IMR-90 (cell line): ENCODE data around the gene ZFAND2A. TPM values are rescaled to one million over a fixed set of nuclear protein-coding genes. Genes with fewer than 3 reads are reported as not detected.

Experiments
- ATAC-seq: fragments of 200-7000 bp; cut with Tn5 transposase; 2 replicates; pipeline ENCODE4 v1.9.1; 2020; ENCODE audit warnings: low read depth, mild to moderate bottlenecking, moderate library complexity
- BruUV-seq: library from RNA; stranded (reverse); fragments of 400-500 nt; replicated peaks from 2 replicates; lab custom pipeline; 2021; lab: Mats Ljungman, UMichigan
- CTCF ChIA-PET: fragments of 300-600 bp; formaldehyde crosslinking; extraction: SDS; loops from one replicate; lab custom pipeline; 2021; ENCODE audit warnings: antibody characterized with exemption; lab: Yijun Ruan, JAX
- POLR2A ChIA-PET: fragments of 300-600 bp; sonication (Branson Sonifier 250); formaldehyde crosslinking; loops from one replicate; lab custom pipeline; 2022; ENCODE audit warnings: antibody characterized with exemption; ENCODE audit not compliant: unreplicated experiment; lab: Charles Lee
- DNase-seq: peaks from one replicate; pipeline ENCODE4 v3.0.0; 2013
- H2AFZ ChIP-seq: replicated peaks from 2 replicates; pipeline ENCODE3; 2013; ENCODE audit warnings: low read length, mild to moderate bottlenecking; ENCODE audit not compliant: poor library complexity
- H2AK5ac ChIP-seq: 2 replicates; pipeline ENCODE4 v1.6.1; 2013; ENCODE audit warnings: low read depth, low read length, inconsistent platforms
- H2AK9ac ChIP-seq: replicated peaks from 2 replicates; pipeline ENCODE3; 2013; ENCODE audit warnings: mild to moderate bottlenecking, low read depth, low read length, moderate library complexity; ENCODE audit not compliant: poor library complexity
- H2BK120ac ChIP-seq: 2 replicates; pipeline ENCODE4 v1.6.1; 2013; ENCODE audit warnings: low read depth, low read length, inconsistent platforms
- H2BK15ac ChIP-seq: 3 replicates; pipeline ENCODE4 v1.6.1; 2013; ENCODE audit warnings: low read depth, low read length, inconsistent platforms
- H2BK20ac ChIP-seq: 2 replicates; pipeline ENCODE4 v1.6.1; 2013; ENCODE audit warnings: low read depth, mild to moderate bottlenecking, inconsistent platforms, low read length, moderate library complexity
- H2BK5ac ChIP-seq: 2 replicates; pipeline ENCODE4 v1.6.1; 2013; ENCODE audit warnings: mild to moderate bottlenecking, low read depth, low read length, inconsistent platforms; ENCODE audit not compliant: poor library complexity, severe bottlenecking
- H3K14ac ChIP-seq: replicated peaks from 2 replicates; pipeline ENCODE4 v1.6.1; 2013; ENCODE audit warnings: low read depth, low read length, inconsistent platforms
- H3K18ac ChIP-seq: 2 replicates; pipeline ENCODE4 v1.6.1; 2013; ENCODE audit warnings: low read depth, low read length, control low read depth
- H3K23ac ChIP-seq: 2 replicates; pipeline ENCODE4 v1.6.1; 2013; ENCODE audit warnings: low read depth, low read length, inconsistent platforms
- H3K27ac ChIP-seq: 2 replicates; pipeline ENCODE4 v1.5.1; 2013; ENCODE audit warnings: mild to moderate bottlenecking, control low read depth, low read length; ENCODE audit not compliant: insufficient read depth
- H3K27me3 ChIP-seq: 2 replicates; pipeline ENCODE4 v1.6.1; 2013; ENCODE audit warnings: low read length; ENCODE audit not compliant: control insufficient read depth, insufficient read depth
- H3K36me3 ChIP-seq: 2 replicates; pipeline ENCODE4 v1.6.1; 2013; ENCODE audit warnings: low read length, mixed read lengths; ENCODE audit not compliant: control insufficient read depth, insufficient read depth
- H3K4ac ChIP-seq: 2 replicates; pipeline ENCODE4 v1.6.1; 2013; ENCODE audit warnings: low read depth, low read length, inconsistent platforms
- H3K4me1 ChIP-seq: 2 replicates; pipeline ENCODE4 v1.6.1; 2013; ENCODE audit warnings: low read length, mixed read lengths; ENCODE audit not compliant: control insufficient read depth, insufficient read depth
- H3K4me2 ChIP-seq: 2 replicates; pipeline ENCODE4 v1.6.1; 2013; ENCODE audit warnings: low read depth, mild to moderate bottlenecking, control low read depth, low read length, moderate library complexity
- H3K4me3 ChIP-seq: 2 replicates; pipeline ENCODE4 v1.5.1; 2013; ENCODE audit warnings: low read depth, mild to moderate bottlenecking, control low read depth, low read length, moderate library complexity; ENCODE audit not compliant: insufficient read depth
- H3K56ac ChIP-seq: 2 replicates; pipeline ENCODE4 v1.6.1; 2013; ENCODE audit warnings: low read length, inconsistent platforms; ENCODE audit not compliant: insufficient read depth; ENCODE audit errors: extremely low read depth
- H3K79me1 ChIP-seq, 2 experiments: 2 replicates each; pipeline ENCODE4 v1.6.1; 2013; ENCODE audit warnings: low read length in 2 of 2, inconsistent platforms in 1 of 2, low read depth in 1 of 2
- H3K9ac ChIP-seq: 2 replicates; pipeline ENCODE4 v1.6.1; 2013; ENCODE audit warnings: low read depth, low read length, control low read depth
- H3K9me1 ChIP-seq: 2 replicates; pipeline ENCODE4 v1.6.1; 2013; ENCODE audit warnings: low read length, inconsistent platforms; ENCODE audit not compliant: insufficient read depth
- H3K9me3 ChIP-seq: 2 replicates; pipeline ENCODE4 v1.6.1; 2013; ENCODE audit warnings: low read length; ENCODE audit not compliant: control insufficient read depth, insufficient read depth
- H4K20me1 ChIP-seq: 2 replicates; pipeline ENCODE4 v1.6.1; 2013; ENCODE audit warnings: low read length, inconsistent platforms; ENCODE audit not compliant: insufficient read depth
- H4K5ac ChIP-seq: 2 replicates; pipeline ENCODE4 v1.6.1; 2013; ENCODE audit warnings: mild to moderate bottlenecking, low read depth, low read length, control low read depth
- H4K8ac ChIP-seq, 2 experiments: 2 replicates each; pipeline ENCODE4 v1.6.1; 2013; ENCODE audit warnings: low read depth in 2 of 2, low read length in 2 of 2, control low read depth in 1 of 2, inconsistent platforms in 1 of 2
- H4K91ac ChIP-seq: 2 replicates; pipeline ENCODE4 v1.6.1; 2013; ENCODE audit warnings: low read depth, low read length, inconsistent platforms; ENCODE audit not compliant: insufficient read depth
- FOS ChIP-seq: fragments of 150-350 bp; IDR thresholded peaks from 2 replicates; pipeline ENCODE4 v1.6.1; 2016; ENCODE audit warnings: low read depth, low read length
- MAFK ChIP-seq: IDR thresholded peaks from 2 replicates; pipeline ENCODE4 v1.6.1; 2012; ENCODE audit warnings: low read depth, low read length, improper control_type of control experiment
- MAZ ChIP-seq: IDR thresholded peaks from 2 replicates; pipeline ENCODE4 v1.6.1; 2012; ENCODE audit warnings: low read depth, mild to moderate bottlenecking, low read length, improper control_type of control experiment, moderate library complexity, borderline replicate concordance
- POLR2A ChIP-seq: IDR thresholded peaks from 2 replicates; pipeline ENCODE4 v1.6.1; 2012; ENCODE audit warnings: mild to moderate bottlenecking, low read depth, low read length
- WGBS, 2 experiments: methylation state at CpG; one replicate each; pipeline versions ENCODE4 v1.1.5 to v1.1.7; 2013; ENCODE audit warnings: missing lambda C conversion rate in 2 of 2; ENCODE audit not compliant: insufficient read length in 1 of 2; ENCODE audit errors: extremely low coverage in 2 of 2; 5-methylcytosine and 5-hydroxymethylcytosine counted together
- dilution Hi-C: fragments of 300-500 bp; cut with HindIII; formaldehyde crosslinking; loops from one replicate; pipeline ENCODE4 v1.14.3; 2018; ENCODE audit warnings: low sequenced_read_pairs; ENCODE audit not compliant: unreplicated experiment
- in situ Hi-C: fragments of 300-500 bp; cut with MboI; formaldehyde crosslinking; loops from 3 replicates; pipeline ENCODE4 v1.14.3; 2019; ENCODE audit warnings: low sequenced_read_pairs, inconsistent platforms, mixed read lengths
- intact Hi-C: fragments of 100-400 bp; cut with micrococcal nuclease; formaldehyde crosslinking; loops from 2 replicates; pipeline ENCODE4 v1.10.0; 2022
- polyA plus RNA-seq, 3 experiments: library from polyadenylated mRNA; depleted of rRNA; stranded (reverse); fragments of >200 nt; gene quantifications; 2 replicates each; pipeline ENCODE4 v1.2.3, GENCODE V29; 2012; ENCODE audit warnings: low replicate concordance in 1 of 3
- total RNA-seq: library from RNA; depleted of rRNA; stranded (reverse); fragments of >200 nt; gene quantifications from 2 replicates; pipeline ENCODE4 v1.2.3, GENCODE V29; 2012
- TF ChIP-seq, protein P1 (sequence below): fragments of 150-350 bp; IDR thresholded peaks from 2 replicates; pipeline ENCODE4 v1.6.1; 2016; ENCODE audit warnings: low read depth, mild to moderate bottlenecking, low read length, moderate library complexity, borderline replicate concordance

ZFAND2A gene
- total and polyA plus RNA-seq, 2 of the 4 experiments (the other 2 are of a cell fraction): 11.8 to 28.7 TPM

DNA sequence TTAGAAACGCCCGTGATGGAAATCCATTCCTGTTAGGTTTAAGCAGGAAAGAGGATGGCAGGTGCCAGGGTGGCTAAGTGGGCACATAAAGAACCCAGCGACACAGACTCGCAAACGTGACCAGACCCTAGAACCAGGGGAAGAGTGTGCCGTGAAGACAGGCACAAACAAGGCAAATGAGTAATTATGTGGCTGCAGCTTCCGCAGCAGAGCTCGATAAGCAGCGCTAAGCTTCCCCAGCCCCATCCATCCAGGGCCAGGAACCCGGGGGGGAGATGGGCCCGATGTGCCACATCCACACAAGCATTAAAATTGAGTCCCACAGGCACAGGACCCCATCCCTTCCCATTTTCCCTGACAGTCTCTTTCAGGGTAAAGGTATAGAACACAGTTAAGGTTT lies 14.0 kb upstream of the ZFAND2A start:
- Histone ChIP-seq H4K91ac (no peak overlapping the region), H3K79me1 (no peaks in the 10 kb centered on the region), H3K9ac (no peak overlapping the region), H3K9me1 (0 out of 2 replicates have a peak, but pooled peaks cover 3% of the 10 kb centered on the region), H3K36me3 (no peaks in the 10 kb centered on the region), H2AK5ac (no peak overlapping the region), H2AK9ac (no peak overlapping the region), H3K4me3 (no peak overlapping the region), H4K8ac (no peak overlapping the region), H3K27ac (no peak overlapping the region), H3K18ac (no peak overlapping the region), H3K9me3 (peaks cover 2% of the 10 kb centered on the region; the same call in 1 of the 2 replicates), H4K5ac (no peak overlapping the region), H3K4me1 (0 out of 2 replicates have a peak, but pooled peaks cover 2% of the 10 kb centered on the region), H3K23ac (no peak overlapping the region), H2BK20ac (no peak overlapping the region), H4K20me1 (no peaks in the 10 kb centered on the region), H2BK5ac (no peak overlapping the region), H3K14ac (no peak overlapping the region), H3K4ac (no peak overlapping the region), H2BK15ac (no peak overlapping the region), H3K56ac (no peak overlapping the region), H2BK120ac (no peak overlapping the region), H3K4me2 (no peak overlapping the region), H2AFZ (peak overlapping the region; percentile 63), H3K27me3 (no peaks in the 10 kb centered on the region; the same call in 1 of the 2 replicates)
- intact Hi-C loops: no loop called here
- in situ Hi-C loops: loop anchor here (10.0 kb wide), 1 partner anchor 179 kb away; no protein-coding TSS in a partner anchor
- no peak for DNase-seq
- WGBS, 2 experiments: no CpG with 5 or more reads among the region's 11 CpGs
- TF ChIP-seq, protein P1, sequence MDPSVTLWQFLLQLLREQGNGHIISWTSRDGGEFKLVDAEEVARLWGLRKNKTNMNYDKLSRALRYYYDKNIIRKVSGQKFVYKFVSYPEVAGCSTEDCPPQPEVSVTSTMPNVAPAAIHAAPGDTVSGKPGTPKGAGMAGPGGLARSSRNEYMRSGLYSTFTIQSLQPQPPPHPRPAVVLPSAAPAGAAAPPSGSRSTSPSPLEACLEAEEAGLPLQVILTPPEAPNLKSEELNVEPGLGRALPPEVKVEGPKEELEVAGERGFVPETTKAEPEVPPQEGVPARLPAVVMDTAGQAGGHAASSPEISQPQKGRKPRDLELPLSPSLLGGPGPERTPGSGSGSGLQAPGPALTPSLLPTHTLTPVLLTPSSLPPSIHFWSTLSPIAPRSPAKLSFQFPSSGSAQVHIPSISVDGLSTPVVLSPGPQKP: no peak
- TF ChIP-seq MAFK (no peak), FOS (no peak), MAZ (no peak), POLR2A (no peak)
- no peak for ATAC-seq
- no TSS peak for BruUV-seq
- ChIA-PET CTCF (no interaction called here), POLR2A (no interaction called here)
- dilution Hi-C loops: no loop called here
